Posterior cingulate gyrus (tissue), 11 donors: ENCODE results near the gene PRL.

Experiments used
- DNase-seq, 10 donors: peaks; one replicate each; pipeline versions ENCODE4 v3.0.0 to v3.0.0-alpha.2; 2020 to 2021; ENCODE audit warnings: mixed read lengths in 3 of 10
- intact Hi-C: fragments of 100-400 bp; cut with DNase I; formaldehyde crosslinking; loops from one replicate; pipeline ENCODE4 v1.15.1; 2023

Gene PRL

GRCh38 chr6:22296067-22296466, 769 bp downstream of the PRL start:
- intact Hi-C loops, result no loop called here
- DNase-seq, result no peak

- DNase-seq, result no peak
- intact Hi-C loops, result no loop called here
Measured at GRCh38 chr6:22295145-22295544, 1.7 kb downstream of the PRL start.

DNA sequence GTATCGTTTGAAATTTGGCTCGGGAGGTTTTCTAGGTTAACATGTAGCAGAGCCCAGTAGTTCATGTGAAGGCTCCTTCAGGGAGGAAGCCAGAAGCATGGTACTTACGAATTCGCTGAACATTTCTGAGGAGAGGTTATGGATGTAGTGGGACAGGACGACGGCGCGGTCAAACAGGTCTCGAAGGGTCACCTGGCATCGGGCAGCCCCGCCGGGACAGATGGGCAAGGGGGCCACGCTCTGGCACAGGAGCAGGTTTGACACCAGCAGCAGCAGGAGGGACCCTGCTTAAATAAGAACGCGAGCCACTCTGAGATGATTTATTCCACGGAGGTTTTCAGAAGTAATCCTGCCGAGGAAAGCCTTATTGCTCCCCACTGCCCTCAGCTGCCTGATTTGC, 2.5 kb downstream of the PRL start:
- DNase-seq, result no peak

GRCh38 chr6:22290045-22290444, 6.8 kb downstream of the PRL start:
- intact Hi-C loops, result no loop called here

More for the DNA sequence above, 2.5 kb downstream of the PRL start:
- intact Hi-C loops, result no loop called here

DNA sequence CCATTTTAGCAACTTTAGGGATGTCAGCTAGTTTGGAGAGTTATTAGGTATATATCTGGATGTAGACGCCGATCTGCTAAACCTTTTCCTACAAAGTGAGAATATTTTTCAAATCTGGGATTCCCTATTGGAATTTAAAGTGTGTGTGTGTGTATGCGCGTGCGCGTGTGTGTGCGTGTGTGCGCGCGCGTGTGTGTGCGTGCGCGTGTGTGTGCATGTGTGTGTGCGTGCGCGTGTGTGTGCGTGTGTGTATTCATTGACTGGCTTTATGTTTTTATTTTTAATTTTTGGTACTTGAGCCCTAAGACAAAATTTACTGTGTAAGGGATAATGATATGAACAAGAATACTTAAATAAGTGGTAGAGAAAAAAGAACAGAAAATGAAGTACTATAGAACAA, 8.1 kb downstream of the PRL start:
- no peak for DNase-seq
- intact Hi-C loops, result no loop called here

More at GRCh38 chr6:22290045-22290444, 6.8 kb downstream of the PRL start:
- no peak for DNase-seq

DNA sequence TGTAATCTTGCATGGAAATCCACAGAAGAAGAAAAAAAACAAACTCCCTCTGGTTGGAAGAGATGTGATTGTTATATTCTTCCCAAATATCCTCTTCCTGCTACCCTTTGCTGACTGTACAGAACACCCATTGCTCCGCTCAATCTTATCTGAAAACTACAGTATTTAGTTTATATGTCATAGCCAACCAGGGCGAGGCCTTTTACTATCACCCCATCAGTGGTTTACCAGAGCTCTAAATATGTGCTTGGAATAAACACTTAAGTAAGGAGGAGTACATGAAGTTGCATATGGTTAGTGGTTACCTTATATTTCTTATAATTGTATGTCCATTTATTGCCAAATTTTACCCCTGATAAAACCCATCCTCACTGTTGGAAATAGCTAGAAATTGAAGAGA, 12.2 kb downstream of the PRL start:
- intact Hi-C loops, result no loop called here
- DNase-seq, result no peak

DNA sequence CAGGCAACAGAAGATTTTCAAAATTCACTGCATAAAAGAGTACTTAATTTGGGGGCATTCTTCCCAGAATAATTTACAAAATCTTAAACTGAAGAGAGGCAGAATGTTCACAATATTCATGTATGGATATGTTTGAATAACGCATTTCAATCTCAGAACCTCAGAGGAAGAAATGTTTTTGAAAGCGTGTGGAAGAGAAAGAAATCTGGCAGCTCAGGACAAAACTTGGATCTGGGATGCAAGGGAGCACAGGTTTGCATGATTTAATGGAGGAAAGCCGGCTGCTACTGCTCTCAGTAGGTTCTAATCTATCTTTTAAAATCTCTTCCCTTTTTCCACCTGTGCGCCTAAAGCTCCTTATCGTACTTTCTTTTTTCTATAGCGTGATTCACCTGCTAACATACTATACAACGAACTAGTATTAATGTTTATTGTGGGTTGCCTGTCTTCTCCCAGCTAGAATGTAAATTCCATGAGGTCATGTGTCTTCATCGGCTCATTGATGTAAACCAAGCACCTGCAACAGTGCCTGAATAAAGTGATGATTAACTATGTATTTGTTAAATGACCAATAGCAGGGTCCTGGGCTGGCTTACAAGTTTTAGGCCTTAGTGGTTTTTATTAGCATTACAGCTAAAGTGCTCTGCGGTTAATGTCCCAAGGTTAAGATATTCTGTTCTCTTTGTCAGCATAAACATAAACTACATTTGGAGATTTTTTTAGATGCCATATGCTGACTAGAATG, 15.3 kb downstream of the PRL start:
- DNase-seq, result no peak
- intact Hi-C loops, result no loop called here

- DNase-seq, result no peak
- intact Hi-C loops, result no loop called here
Measured at GRCh38 chr6:22279427-22279826, 17.4 kb downstream of the PRL start.

GRCh38 chr6:22271081-22271480, 25.8 kb downstream of the PRL start:
- DNase-seq, result no peak
- intact Hi-C loops, result no loop called here

DNA sequence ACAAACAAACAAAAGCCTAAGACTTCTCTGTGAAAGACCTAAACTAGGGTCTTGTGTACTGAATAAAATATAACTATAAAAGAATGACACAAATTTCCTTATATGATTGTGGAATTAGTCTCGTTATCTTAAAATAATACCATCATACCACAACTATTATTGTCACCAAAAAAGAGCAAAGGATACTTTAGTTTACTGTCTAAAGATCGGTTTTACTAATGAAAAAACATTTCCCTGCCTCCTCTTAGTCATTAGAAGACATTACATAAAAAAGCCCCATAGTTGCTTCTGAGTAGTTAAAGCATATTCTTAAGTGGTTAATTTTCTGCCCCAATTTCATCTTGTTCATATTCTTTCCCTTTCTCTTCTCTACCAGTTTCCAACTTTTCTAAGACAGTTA, 33.1 kb downstream of the PRL start:
- intact Hi-C loops, result no loop called here
- no peak for DNase-seq

- DNase-seq, result no peak
- intact Hi-C loops, result no loop called here
Measured at GRCh38 chr6:22254886-22255285, 42.0 kb downstream of the PRL start.

- no peak for DNase-seq
- intact Hi-C loops, result no loop called here
Measured at GRCh38 chr6:22253955-22254655, 42.7 kb downstream of the PRL start.

- no peak for DNase-seq
- intact Hi-C loops, result no loop called here
Measured at GRCh38 chr6:22251348-22251747, 45.5 kb downstream of the PRL start.

GRCh38 chr6:22250486-22250885, 46.4 kb downstream of the PRL start:
- intact Hi-C loops, result no loop called here
- DNase-seq, result no peak

DNA sequence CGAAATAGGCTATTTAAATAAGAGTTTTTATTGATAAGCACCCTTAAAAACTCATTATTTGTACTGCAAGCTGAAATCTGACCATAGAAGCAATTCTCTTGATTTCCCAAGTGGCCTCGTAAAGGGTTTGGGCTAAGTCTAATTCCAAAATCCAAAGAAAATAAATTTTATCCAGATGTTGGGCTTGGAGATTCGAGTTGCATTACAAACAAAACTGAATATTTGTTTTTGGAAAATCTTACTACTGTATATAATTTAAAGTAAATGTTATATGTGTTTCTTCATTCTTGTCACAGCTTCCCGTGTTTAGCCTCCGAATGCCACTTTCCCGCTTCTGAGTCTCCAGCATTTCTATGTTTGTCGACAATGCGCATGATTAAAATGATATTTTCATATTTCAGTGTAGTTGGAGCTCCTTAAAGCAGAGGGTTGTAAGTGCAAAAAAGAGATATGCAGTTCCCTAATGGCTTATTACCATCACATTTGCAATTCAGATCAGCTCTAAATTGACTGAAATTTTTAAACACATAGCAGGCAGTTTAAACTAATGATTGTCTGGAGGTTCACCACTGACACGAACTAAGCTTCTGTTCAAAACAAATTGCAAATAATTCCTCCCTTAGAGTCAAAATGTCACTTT, 47.0 kb downstream of the PRL start:
- intact Hi-C loops, result no loop called here
- no peak for DNase-seq

- intact Hi-C loops, result no loop called here
- no peak for DNase-seq
Measured at GRCh38 chr6:22248513-22249308, 48.1 kb downstream of the PRL start.

DNA sequence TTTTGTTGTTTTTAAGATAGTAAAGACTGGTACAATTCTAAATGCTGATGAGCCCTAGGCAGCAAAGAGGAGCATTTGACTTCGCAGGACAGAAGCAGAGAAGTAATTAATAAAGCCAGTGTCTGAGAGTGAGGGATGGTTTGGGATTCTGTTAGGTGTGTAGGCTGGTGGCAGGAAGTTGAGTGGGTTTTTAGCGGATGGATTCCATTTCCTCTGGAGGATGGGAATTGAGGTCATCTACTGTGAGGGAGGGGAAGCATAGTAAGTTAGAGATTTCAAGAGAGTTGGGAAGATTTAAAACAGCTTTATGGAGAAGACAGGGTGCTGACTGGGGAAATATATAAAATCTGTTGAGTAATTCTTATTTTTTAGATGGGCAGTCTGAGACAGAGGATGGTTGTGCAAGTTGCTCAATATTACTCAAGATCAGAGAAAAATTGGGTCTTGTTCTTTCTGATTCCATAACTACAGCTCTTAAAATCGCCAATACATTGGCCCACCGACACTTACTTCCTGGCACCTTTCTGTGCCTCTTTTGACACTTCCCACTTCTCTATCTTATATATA, 48.8 kb downstream of the PRL start:
- intact Hi-C loops, result no loop called here
- DNase-seq, result no peak

GRCh38 chr6:22240025-22240424, 56.8 kb downstream of the PRL start:
- no peak for DNase-seq
- intact Hi-C loops, result no loop called here

GRCh38 chr6:22239261-22239921, 57.4 kb downstream of the PRL start:
- intact Hi-C loops, result no loop called here
- DNase-seq, result no peak

GRCh38 chr6:22238861-22239260, 58.0 kb downstream of the PRL start:
- intact Hi-C loops, result no loop called here
- no peak for DNase-seq
